ENCODE results near the gene MAP3K20.

DNA sequence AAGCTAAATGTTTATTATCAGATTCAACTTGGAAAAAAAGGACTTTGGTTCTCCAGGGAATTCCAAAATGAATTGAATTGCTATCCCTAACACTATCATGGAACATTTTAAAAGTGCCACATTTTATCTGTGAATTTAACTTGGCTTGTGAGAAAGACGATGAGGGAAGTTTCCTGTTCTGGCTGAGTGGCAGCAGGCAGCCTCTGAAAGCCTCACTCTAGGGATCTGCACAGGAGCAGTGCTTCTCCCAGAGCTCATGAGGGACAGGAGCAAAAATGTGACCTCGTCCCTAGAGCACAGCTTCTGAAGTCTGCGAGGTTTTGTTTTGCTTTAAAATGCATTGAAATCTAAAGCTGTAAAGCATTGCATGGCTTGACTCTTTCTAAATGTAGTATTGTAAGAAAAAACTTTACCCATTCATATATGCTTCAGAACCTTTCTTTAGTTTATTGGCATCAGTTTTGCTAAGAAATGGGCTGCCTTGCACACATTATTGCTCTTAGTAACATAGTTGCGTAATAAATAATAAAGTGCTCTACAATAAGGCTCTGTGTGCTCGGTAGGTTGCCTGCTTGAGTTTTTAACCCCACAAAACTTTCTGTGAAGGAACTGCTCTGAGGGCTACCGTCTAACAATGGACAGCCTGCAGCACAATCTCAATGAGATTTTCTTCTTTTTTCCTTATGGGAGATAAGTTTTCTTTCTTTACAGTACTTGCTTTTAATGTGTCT, 142.8 kb downstream of the MAP3K20 start:
- TF ChIP-seq, protein P1, sequence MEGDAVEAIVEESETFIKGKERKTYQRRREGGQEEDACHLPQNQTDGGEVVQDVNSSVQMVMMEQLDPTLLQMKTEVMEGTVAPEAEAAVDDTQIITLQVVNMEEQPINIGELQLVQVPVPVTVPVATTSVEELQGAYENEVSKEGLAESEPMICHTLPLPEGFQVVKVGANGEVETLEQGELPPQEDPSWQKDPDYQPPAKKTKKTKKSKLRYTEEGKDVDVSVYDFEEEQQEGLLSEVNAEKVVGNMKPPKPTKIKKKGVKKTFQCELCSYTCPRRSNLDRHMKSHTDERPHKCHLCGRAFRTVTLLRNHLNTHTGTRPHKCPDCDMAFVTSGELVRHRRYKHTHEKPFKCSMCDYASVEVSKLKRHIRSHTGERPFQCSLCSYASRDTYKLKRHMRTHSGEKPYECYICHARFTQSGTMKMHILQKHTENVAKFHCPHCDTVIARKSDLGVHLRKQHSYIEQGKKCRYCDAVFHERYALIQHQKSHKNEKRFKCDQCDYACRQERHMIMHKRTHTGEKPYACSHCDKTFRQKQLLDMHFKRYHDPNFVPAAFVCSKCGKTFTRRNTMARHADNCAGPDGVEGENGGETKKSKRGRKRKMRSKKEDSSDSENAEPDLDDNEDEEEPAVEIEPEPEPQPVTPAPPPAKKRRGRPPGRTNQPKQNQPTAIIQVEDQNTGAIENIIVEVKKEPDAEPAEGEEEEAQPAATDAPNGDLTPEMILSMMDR (conservative IDR thresholded peaks at IDR 0.05; ENCODE audit: low read depth in 2 of 2) = no peak
- no peak for TF ChIP-seq EZH2phosphoT487 (IDR thresholded peaks at IDR 0.05; ENCODE audit: unreplicated experiment)
